HG03432 (cell line): ENCODE data around the gene LRRN2.
"Not testable (repeated sequence)": the region's sequence is repeated elsewhere in the genome, so short reads cannot be mapped to it uniquely, and the experiment has no call there.

ENCODE experiments used
- ATAC-seq: cut with Tn5 transposase; IDR thresholded peaks from one replicate; pipeline ENCODE4 v1.9.1; 2021; ENCODE audit warnings: mild to moderate bottlenecking, moderate library complexity; ENCODE audit not compliant: unreplicated experiment

Gene LRRN2

GRCh38 chr1:204578867-204579664, 106.5 kb downstream of the LRRN2 start:
- ATAC-seq, result peak; percentile 80

DNA sequence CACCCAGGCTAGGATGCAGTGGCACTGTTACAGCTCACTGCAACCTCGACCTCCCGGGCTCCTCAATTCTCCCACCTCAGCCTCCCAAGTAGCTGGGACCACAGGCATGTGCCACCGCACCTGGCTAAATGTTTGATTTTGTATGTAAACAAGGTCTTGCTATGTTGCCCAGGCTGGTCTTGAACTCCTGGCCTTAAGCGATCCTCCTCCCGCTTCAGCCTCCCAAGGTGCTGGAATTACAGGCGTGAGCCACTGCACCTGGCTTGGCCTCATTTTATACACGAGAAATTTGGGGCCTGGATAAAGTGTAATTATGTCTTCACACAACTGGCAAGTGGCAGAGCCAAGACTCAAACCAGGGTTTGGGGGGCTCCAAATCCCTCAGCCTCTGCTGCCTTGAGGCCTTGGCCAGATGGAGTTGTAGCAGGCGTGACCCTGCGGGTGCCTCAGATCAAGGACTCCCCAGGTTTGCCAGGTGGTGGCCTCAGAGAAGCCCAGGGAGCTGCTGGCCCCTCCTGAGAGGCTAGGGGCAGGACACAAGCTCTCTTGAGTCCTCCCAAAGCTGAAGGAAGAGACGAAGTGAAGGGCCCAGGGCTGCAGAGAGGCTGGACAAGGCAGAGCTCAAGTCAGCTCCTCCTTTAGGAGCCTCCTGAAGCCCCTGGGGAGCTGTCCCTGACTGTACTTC, 107.6 kb downstream of the LRRN2 start:
- no peak for ATAC-seq

DNA sequence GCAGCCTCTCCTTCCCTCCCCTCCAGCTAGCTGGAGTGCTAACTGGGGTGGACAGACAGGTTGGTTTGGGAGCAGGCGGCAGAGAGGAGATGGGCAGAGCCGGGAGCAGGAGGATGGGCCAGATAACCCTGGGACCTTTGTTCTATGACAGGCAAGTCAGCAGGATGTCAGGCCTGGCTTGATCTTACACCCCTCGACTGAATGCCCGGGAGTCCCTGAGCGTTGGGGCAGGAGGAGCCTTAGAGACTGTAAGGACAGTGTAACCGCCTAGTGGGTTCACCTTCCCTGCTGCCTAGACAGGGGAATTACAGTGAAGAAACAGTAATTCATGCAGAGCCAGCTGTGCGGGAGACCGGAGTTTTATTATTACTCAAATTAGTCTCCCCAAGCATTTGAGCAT, 109.1 kb downstream of the LRRN2 start:
- no peak for ATAC-seq

- ATAC-seq, result no peak
These were observed 110.0 kb downstream of the LRRN2 start for GRCh38 chr1:204575221-204576190.

GRCh38 chr1:204574865-204575163, 110.7 kb downstream of the LRRN2 start:
- ATAC-seq, result no peak

- no peak for ATAC-seq
These were observed 111.3 kb downstream of the LRRN2 start for GRCh38 chr1:204574016-204574864.

DNA sequence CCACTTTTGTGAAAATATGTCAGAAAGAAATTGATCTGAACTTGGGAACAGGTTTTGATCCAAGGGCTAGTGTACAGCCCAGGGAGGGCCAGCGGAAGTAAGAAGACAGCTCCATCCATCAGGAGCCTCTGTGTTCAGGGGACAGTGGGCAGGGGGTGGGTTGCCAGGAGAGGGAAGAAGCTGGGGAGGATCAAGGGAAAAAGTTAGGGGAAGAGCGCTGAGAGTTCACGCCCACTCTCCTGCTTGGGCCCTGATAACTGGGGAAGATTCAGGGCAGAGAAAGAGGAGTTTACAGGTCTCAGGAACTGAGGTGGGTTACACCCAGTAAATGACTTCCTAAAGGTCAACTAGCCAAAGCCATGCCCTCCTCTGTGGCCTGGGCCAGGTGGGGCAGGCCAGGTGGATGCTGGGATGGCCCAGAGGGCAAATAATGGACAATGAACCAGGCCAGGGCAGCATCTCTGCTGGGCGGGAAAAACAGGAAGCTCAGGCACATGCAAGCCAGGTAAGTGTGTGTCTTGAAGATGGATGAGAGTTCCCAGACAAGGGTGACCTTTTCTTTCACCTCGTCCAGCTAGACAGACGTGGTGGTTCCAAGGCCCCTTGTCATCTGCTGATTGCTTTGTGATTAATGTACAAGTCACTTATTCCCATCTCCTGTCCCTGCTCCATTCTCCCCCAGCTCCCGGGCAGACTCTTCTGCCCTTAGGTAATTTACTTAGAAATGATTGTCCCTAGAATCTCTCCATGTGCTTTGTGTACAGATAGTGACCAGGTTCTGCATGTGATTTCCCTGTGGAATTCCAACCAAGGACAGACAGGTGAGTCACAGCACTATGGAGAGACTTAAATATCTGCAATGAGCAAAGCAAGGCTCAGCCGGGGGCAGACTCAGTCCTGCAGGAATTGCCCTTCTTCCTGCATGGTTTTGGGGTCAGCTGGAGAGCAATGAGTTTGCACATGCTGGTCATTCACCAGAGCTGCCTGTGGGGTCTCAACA, 112.3 kb downstream of the LRRN2 start:
- no peak for ATAC-seq

DNA sequence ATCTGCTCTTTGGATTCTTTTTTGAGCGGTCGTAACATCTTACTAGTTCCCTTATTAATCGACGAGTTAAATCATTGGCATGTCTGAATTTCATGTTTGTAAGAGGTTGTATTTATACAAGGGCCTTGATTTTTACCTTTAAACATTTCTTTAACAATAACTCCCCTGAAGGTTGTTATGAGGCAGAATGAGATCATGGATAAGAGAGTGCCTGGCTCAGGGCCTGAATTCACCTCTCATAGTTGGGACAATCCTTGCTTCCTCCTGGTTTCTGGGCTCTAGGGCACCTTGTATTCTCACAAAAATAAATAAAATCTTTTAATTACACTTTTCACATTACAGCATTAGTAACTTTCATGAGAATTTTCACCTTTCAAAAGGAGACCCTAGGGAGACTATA, 113.9 kb downstream of the LRRN2 start:
- ATAC-seq, result no peak

DNA sequence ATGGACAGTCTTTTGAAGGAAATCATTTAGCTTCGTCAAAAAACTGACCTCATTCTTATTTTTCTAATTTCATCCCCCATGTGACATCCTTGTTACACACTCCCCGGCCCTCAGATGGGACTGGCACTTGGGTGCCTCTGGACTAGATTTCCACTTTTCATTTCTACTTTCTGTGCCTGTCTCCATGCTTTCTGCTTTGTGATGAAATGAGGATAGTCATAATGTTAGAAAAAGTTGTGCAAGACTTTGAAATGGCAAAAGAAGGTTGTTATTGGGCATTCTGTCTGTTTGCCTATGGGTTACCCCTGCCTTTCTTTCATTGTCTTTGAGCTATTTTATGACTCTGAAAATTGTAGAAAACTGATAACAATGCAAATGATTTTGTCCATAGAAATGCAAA, 114.4 kb downstream of the LRRN2 start:
- no peak for ATAC-seq

GRCh38 chr1:204570021-204570420, 115.5 kb downstream of the LRRN2 start:
- ATAC-seq, result not testable (repeated sequence)

DNA sequence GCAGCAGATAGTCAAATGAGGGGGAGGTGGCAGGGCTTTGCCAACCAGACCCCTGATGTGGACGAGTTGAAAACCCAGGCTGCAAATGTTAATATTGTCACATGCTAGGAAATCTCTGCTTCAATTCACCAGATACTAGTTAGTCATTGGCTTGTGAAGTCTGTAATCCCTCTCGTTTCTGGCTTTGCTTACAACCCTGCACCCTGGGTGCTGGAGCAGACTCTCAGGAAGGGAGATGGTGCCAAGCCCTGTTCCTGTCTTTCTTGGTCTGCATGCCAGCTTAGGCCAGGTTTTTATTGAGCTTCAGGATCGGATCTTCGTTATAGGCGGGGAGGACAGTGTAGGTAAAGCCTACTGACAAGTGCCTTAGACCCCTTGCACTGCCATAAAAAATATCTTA, 116.1 kb downstream of the LRRN2 start:
- ATAC-seq, result no peak

GRCh38 chr1:204568576-204569315, 116.8 kb downstream of the LRRN2 start:
- no peak for ATAC-seq
